ENCODE data around the gene PTPRN. TPM values are rescaled to one million over a fixed set of nuclear protein-coding genes. Genes with fewer than 3 reads are reported as not detected.

PTPRN gene
- total RNA-seq, 4 donors from 2014 or later: not detected

DNA sequence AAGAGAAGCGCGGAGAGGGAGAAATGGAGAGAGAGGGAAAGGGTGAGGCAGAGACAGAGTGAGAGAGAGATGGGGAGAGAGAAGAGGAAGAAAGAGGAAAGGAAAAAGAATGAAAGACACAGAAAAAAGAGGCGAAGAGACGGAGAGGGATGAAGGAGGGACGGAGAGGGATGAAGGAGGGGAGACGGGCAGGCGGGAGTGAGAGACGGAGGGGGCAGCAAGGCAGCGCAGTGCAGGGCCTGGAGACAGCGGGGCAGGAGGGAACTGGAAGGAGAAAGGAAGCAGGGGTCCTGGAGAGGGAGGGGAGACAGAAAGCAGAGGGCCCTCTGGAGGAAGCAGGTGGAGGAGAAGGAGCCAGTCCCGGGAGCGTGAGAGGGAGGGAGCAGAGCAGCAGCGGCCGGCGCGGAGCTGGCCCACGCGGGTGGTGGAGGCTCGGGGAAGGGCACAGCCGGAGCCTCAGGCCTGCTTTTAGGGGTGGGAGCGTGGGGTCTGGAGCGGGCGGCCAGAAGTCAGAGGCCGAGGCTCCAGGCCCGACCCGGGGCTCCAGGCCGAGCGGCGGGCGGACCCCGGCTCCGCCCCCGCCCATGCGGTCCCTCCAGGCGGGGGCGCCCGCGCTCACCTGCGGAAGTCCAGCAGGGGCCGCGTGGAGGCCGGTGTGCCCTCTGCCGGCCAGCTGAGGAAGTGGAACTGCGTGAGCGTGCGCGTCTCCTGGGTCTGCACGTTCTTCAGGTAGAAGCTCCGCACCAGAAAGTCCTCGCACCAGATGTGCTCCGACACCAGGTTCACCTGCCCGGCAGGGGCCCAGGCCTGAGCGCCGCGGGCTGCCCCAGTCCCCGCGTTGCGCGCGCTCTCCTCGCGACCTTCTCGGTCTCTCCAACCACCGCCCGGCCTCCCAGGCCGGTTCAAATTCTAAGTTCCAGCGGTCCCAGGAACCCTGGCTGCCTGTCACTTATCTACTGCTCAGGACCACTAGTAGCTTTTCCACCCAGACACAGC lies 14.5 kb downstream of the PTPRN start:
- Histone ChIP-seq H3K27ac (no peak overlapping the region), H3K36me3 (no peaks in the 10 kb centered on the region), H3K4me3 (peak overlapping the region; percentile 54), H3K4me1 (peaks cover 27% of the 10 kb centered on the region), H3K27me3 (peaks cover 4% of the 10 kb centered on the region), H3K9me3 (no peaks in the 10 kb centered on the region)
- WGBS: 15% methylated on average over 38 of the region's 67 CpGs
- TF ChIP-seq POLR2AphosphoS5 (IDR thresholded peaks at IDR 0.05) (peak in 1 of 3 donors; percentile 25), POLR2A (IDR thresholded peaks at IDR 0.05) (no peak), EP300 (IDR thresholded peaks at IDR 0.05) (no peak)
- TF ChIP-seq, protein P1, sequence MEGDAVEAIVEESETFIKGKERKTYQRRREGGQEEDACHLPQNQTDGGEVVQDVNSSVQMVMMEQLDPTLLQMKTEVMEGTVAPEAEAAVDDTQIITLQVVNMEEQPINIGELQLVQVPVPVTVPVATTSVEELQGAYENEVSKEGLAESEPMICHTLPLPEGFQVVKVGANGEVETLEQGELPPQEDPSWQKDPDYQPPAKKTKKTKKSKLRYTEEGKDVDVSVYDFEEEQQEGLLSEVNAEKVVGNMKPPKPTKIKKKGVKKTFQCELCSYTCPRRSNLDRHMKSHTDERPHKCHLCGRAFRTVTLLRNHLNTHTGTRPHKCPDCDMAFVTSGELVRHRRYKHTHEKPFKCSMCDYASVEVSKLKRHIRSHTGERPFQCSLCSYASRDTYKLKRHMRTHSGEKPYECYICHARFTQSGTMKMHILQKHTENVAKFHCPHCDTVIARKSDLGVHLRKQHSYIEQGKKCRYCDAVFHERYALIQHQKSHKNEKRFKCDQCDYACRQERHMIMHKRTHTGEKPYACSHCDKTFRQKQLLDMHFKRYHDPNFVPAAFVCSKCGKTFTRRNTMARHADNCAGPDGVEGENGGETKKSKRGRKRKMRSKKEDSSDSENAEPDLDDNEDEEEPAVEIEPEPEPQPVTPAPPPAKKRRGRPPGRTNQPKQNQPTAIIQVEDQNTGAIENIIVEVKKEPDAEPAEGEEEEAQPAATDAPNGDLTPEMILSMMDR (IDR thresholded peaks at IDR 0.05): peak; percentile 95 to 99
- DNase-seq (ENCODE audit: low spot score in 2 of 2): peak; percentile 87 to 93

DNA sequence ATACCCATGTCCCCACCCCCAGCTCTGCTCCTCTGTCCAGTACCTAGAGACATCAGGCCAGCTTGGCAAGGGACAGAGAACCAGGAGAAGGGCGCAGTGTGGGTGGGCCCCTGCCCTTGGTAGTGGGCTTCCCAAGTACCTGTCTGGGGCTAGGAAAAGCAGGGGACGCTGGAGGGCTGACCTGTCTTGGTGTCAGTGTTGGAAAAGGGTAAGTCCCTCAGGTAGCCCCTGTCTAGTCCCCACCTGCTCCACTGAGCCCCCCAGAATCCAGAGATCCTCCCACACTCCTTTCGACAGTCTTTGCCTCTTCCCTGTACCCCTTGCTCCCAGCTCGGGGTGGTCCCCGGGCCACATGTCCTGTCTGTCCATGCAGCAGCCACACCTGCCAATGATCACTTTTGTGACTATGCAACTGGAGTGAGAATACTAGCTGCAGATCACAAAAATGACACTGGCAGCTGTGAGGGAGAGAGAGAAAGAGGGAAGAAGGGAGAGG lies 15.4 kb downstream of the PTPRN start:
- Histone ChIP-seq H3K4me3 (no peak overlapping the region), H3K27me3 (no peaks in the 10 kb centered on the region), H3K4me1 (peaks cover 32% of the 10 kb centered on the region), H3K9me3 (no peaks in the 10 kb centered on the region), H3K36me3 (no peaks in the 10 kb centered on the region), H3K27ac (no peak overlapping the region)
- TF ChIP-seq, protein P1 (IDR thresholded peaks at IDR 0.05): no peak
- TF ChIP-seq EP300 (IDR thresholded peaks at IDR 0.05): no peak
- no peak for TF ChIP-seq POLR2A (IDR thresholded peaks at IDR 0.05)
- TF ChIP-seq POLR2AphosphoS5 (IDR thresholded peaks at IDR 0.05): no peak
- peak; percentile 64 to 71 for DNase-seq (ENCODE audit: low spot score in 2 of 2)
- WGBS: 88% methylated on average over 5 of the region's 5 CpGs

DNA sequence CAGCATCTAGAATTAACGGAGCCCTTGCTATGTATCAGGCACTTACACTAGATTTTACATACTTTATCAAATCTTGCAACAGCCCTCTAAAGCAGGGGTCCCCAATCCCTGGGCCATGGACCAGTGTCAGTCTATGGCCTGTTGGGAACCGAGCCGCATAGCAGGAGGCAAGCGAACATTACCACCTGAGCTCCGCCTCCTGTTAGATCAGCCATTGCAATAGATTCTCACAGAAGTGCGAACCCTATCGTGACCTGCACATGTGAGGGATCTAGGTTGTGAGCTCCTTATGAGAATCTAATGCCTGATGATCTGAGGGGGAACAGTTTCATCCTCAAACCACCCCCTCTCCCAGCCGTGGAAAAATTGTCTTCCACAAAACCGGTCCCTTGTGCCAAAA lies 16.6 kb downstream of the PTPRN start:
- H3K4me1 ChIP-seq: peaks cover 38% of the 10 kb centered on the region
- 91% methylated on average over 9 of the region's 9 CpGs for WGBS
- no peak overlapping the region for H3K27ac ChIP-seq
- DNase-seq (ENCODE audit: low spot score in 2 of 2): peak in 1 of 2 donors; percentile 61
- no peaks in the 10 kb centered on the region for H3K27me3 ChIP-seq
- TF ChIP-seq POLR2A (IDR thresholded peaks at IDR 0.05) (no peak), POLR2AphosphoS5 (IDR thresholded peaks at IDR 0.05) (no peak), EP300 (IDR thresholded peaks at IDR 0.05) (no peak)
- TF ChIP-seq, protein P1 (IDR thresholded peaks at IDR 0.05): no peak
- H3K36me3 ChIP-seq: no peaks in the 10 kb centered on the region
- H3K9me3 ChIP-seq: no peaks in the 10 kb centered on the region
- no peak overlapping the region for H3K4me3 ChIP-seq

DNA sequence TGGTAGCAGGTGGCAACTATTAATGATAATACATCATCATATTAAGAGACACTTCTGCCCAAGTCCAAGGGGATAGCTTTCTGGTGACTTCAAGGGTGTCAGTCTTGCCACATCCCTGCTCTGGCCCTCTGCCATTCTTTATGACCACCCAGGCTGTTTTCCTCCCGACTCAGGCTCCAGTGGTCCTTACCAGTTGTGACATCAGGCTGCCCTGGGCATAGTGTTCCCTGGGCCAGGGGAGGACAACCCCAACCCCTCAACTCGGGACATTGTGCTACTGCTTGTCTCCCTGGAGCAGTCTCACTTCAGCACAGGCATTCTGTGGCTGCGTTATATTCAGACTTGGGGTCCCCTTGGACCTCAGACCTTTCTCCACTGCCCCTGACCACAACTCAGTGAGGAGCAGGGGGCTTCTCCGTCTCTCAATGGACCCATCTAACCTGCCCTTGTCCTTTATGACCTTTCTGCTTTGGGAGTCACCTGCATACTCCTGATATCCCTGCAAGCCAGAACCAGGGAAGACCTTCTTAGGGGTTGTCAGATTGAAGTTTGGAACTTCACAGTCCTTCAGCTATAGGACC lies 17.2 kb downstream of the PTPRN start:
- H3K27ac ChIP-seq: no peak overlapping the region
- H3K27me3 ChIP-seq: no peaks in the 10 kb centered on the region
- no peak for TF ChIP-seq POLR2AphosphoS5 (IDR thresholded peaks at IDR 0.05)
- TF ChIP-seq, protein P1 (IDR thresholded peaks at IDR 0.05): no peak
- TF ChIP-seq POLR2A (IDR thresholded peaks at IDR 0.05): no peak
- no peak for TF ChIP-seq EP300 (IDR thresholded peaks at IDR 0.05)
- no peaks in the 10 kb centered on the region for H3K36me3 ChIP-seq
- peak in 1 of 2 donors; percentile 55 for DNase-seq (ENCODE audit: low spot score in 2 of 2)
- 76% methylated on average over 4 of the region's 4 CpGs for WGBS
- H3K4me3 ChIP-seq: no peak overlapping the region
- H3K9me3 ChIP-seq: no peaks in the 10 kb centered on the region
- peaks cover 44% of the 10 kb centered on the region for H3K4me1 ChIP-seq

DNA sequence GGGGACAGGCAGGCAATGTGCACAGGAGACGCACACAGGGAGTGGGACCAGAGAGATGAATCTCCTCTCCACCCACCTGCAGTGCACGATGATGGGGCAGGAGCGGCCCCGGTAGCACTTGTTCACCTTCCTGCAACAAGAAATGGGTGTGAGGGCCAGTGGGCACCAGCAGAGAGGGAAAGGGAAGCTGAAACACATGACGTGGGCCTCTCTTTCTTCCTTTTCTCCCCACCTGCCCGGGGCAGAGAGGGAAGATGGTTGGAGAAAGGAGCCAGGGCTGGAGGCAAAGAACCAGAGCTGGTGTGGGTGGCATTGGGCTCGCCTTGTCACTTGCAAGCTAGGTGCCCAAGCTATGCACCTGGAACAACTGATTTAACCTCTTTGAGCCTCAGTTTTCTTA lies 17.8 kb downstream of the PTPRN start:
- H3K9me3 ChIP-seq: no peaks in the 10 kb centered on the region
- H3K27ac ChIP-seq: no peak overlapping the region
- no peaks in the 10 kb centered on the region for H3K36me3 ChIP-seq
- peaks cover 50% of the 10 kb centered on the region for H3K4me1 ChIP-seq
- DNase-seq (ENCODE audit: low spot score in 2 of 2): peak in 1 of 2 donors; percentile 56
- no peaks in the 10 kb centered on the region for H3K27me3 ChIP-seq
- 89% methylated on average over 7 of the region's 7 CpGs for WGBS
- no peak overlapping the region for H3K4me3 ChIP-seq
- TF ChIP-seq EP300 (IDR thresholded peaks at IDR 0.05) (no peak), POLR2A (IDR thresholded peaks at IDR 0.05) (no peak), POLR2AphosphoS5 (IDR thresholded peaks at IDR 0.05) (no peak)
- TF ChIP-seq, protein P1 (IDR thresholded peaks at IDR 0.05): no peak

All from suprapubic skin (tissue), 4 donors.